Activated naive CD4-positive, alpha-beta T cell treated with anti-CD3 and anti-CD28 coated beads, Interleukin-2, amount 50 U/mL, for 16 hours (primary cell): ENCODE results near the gene ANP32D.
"Not testable (repeated sequence)": the region's sequence is repeated elsewhere in the genome, so short reads cannot be mapped to it uniquely, and the experiment has no call there.

Experiments used
- DNase-seq: peaks from one replicate; pipeline ENCODE4 v3.0.0-alpha.2; 2020

ANP32D gene

GRCh38 chr12:48508987-48509386, 36.6 kb downstream of the ANP32D start:
- DNase-seq: no peak

GRCh38 chr12:48510111-48510510, 37.8 kb downstream of the ANP32D start:
- no peak for DNase-seq

- DNase-seq: no peak
These were observed 40.5 kb downstream of the ANP32D start for GRCh38 chr12:48512855-48513254.

- no peak for DNase-seq
These were observed 42.4 kb downstream of the ANP32D start for GRCh38 chr12:48514728-48515127.

GRCh38 chr12:48520381-48520780, 48.0 kb downstream of the ANP32D start:
- not testable (repeated sequence) for DNase-seq
